ENCODE measurements around the gene PIP5K1C.
"Not testable (repeated sequence)": the region's sequence is repeated elsewhere in the genome, so short reads cannot be mapped to it uniquely, and the experiment has no call there.

Gene PIP5K1C

DNA sequence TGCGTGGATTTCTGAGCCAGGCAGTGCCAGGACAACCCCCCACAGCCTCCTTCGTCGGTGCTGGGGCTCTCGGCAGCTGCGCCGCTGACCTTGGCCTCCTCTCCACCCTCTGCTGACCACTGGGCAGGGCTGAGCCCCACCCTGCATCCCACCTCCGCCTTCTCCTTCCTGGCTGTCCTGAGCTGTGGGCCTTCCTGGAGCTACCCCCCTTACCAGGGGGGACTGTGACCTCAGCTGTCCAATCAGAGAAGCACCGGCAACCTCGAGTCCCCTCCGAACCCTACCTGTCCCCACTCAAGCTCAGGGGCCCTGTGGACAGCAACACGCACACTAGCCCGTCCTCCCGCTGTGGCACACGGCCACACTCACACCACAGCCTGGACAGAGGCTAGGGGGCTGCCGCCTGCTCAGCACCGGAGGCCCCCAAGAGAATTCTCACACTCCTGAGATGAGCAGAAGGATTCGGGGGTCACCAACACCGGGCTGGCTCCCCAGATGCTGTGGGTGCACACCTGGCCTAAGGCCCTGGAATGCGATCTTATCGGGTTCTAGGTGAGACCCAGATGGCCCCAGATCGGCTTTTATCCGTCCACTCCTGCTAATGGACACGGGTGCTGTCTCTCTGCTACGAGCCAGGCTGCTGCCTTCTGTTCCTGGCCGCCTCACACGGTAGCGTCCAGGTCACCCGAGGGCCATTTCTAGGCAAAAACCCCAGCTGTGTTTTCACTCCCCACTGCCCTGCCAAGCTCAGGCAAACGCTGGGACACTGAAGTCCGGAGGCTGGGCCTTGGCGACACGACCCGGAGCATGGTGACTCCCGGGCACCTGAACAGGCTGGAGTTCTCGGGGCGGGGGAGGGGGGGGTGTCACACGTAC is 41.2 kb downstream of the PIP5K1C start:
- DNase-seq: no peak

DNA sequence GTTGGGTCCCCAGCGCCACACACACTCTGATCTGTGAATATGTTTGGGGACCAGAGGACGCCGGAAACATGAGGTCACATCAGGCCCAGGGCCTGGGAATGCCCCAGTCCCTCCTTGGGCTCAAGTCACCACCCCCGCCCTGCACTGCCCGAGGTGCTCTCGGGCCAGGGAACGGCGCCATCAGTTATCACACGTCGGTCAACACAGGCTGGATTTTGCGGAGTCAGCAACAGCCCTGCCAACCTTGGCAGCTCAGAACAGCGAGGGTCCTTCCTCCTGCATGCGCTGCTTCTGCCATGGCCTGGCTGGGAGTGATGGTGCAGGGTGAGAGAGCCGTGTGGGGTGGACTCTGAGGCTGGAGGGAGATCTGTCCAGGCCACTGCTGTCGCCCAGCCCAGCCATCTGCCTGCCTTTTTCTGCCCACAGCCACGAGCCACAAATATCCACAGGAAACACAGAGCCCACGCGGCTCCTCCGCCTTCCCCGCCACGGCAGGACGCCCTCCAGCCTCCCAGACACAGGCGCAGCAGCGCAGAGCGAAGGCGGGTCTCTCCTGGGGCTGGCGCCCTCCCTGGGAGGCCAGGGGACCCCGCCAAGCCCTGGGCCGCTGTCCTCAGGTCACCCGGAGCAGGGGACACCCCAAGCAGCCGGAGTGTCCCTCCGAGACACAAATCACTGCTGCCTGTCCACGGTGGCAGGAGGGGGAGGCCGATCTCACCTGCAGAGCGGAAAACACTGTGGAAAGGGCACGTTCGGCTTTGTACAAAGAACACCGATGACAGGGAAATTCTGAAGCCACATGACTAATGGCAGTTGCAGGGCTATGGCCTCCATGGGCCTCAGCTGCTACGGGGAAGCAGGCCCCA is 42.0 kb downstream of the PIP5K1C start:
- DNase-seq: no peak

DNA sequence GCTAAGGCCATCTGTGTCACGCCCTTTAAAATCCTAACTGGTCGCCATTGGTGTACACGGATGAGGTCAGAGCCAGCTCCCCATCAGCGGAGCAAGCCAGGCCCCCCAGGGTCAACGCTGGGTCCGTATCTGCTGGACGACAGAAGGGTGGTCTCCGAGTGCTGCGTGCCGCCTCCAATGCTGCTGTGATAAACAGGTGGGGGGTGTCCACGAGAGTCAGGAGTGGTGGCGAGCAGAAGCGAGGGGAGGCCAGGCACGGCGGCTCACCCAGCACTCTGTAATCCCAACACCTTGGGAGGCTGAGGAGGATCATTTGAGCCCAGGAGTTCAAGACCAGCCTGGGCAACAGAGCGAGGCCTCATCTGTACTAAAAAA is 42.9 kb downstream of the PIP5K1C start:
- DNase-seq: no peak

DNA sequence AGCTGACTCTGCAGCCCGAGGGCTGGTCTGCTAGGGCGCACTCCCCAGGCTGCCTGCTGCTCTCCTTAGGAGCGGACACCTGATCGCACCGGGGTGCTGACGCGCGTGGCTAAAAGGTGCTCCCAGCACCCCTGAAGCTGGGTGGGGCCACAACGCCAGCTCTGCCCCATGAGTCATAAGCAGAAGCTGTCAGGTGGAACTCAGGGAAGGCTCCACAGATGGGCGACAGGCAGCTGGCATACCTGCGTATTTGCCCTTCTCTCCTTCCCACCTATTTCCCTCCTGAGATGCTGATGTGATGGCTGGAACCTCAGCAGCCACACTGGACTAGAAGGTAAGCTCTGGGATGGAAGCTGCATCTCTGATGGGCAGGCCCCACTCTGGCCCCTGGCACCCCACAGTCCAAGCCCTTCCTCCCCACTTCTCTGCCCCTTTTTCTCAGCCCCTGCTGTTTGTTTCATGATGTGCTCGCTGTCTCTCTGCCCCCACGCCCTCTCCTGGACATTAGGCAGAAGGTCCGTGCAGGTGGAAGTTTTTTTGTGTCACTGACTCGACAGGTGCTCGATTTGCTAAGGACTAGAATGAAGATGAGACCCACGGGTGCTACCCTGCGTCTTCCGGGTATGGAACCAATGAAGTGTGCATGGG is 43.4 kb downstream of the PIP5K1C start:
- DNase-seq: no peak

DNA sequence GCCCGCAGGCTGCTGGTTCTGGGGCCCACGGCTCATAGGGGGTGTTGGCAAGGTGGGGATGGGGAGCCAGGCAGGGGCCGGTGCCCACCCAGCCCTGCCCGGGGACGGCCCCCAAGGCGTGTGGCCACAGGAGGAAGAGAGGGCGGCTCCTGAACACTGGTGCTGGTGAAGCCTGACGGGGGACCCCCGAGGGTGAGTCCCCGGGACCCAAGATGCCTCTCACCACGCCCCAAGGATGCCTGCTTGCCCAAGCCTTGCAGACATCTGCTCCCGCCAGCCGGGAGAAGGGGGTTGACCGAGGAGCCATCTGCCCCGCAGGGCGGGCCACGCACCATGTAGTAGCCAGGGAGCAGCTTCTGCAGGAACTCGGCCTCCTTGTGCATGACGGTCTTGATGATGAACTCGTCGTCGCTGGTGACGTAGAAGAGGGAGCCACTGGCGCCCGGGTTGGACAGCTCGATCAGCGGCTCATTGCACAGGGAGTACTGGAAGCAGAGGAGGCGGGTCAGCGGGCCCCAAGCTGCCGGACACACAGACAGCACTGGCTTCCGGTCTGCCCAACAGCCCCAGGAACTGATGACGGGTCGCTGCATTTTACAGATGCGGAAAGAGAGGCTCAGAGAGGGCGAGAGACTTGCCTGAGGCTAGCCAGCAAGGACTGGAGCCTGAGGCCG is 44.1 kb downstream of the PIP5K1C start:
- no peak for DNase-seq

DNA sequence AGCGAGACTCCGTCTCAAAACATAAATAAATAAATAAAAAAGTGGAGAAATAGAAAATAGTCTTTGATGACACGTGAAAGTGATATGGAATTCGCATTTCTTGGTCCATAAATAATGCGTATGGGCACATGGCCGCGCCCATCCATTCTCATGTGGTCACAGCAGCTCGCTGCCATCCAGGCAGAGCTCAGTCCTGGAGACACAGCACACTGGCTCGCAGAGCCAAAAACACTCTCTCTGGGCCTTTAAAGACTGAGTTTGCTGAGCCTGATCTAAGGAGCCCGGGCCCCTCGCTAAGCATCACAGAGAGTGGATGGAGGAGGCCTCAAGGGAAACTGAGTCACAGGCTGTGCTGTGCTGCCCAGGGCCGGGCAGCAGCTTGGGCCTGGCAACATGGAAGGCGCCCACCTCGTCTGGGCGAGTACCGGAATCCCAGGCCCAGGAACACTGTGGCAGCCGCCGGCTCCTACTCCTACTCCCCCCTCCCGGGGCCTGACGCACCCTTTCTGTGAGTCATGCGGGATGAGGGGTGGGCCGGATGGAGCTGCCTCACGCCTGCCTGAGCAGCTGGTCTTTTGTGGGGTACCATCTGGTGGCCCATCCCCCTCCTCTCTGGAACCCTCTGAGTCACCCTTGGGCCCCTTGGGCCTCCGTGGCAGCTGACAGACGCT is 44.7 kb downstream of the PIP5K1C start:
- DNase-seq: no peak

DNA sequence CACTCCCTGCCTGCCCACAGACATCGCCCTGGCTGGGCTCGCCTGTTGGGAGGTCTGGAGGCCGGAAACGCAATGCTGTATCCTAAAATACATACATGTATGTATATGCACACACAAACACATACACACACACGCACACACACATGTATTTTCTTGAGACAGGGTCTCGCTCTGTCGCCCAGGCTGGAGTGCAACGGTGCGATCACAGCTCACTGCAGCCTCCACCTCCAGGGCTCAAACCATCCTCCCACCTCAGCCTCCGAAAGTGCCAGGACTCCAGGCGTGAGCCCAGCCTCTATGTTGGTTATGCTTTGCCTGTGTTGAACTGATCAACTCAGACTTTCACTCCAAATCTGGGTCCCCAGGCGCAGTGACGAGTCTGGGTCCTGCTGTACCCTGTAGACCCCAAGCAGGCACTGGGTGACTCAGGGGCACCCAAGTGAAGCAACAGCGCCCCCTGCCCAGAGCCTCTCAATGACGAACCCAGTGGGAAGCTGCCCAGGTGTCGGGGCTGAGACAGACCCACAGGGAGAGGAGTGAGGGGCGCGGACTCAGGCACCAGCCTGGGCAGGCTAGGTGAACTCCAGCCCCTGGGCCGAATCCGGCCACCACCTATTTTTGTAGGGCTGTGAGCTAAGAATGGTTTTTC is 46.3 kb downstream of the PIP5K1C start:
- DNase-seq: no peak

DNA sequence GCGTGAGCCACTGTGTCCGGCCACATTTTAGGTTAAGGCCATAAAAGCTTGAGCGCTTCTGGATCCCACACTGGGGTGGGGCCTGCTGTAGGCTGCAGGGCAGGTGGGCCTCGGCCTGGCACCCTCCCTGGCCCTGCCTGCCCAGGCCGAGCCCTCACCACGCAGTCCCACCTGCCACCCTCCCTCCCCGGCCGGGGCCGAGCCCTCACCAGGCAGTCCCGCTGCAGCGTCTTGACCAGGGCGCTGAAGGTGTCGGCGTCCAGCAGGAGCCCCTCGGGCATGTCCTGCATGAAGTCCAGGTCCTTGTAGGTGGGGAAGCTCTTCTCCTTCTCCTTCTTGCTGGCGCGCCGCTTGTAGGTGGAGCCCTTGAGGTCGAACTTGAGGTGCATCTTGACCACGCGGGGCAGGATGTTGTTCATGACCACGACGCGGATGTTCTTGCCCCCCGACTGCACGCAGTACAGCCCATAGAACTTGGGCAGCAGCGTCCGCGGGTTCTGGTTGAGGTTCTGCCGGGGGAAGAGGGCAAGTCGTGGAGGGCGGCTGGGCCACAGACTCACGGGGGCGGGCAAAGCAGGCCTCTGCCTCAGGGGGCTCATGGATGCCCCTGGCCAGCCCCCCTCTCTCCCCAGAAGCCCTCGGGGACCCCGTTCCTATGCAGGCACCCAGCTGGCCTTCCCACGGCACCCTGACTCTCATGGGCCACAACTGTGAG is 47.0 kb downstream of the PIP5K1C start:
- DNase-seq: no peak

DNA sequence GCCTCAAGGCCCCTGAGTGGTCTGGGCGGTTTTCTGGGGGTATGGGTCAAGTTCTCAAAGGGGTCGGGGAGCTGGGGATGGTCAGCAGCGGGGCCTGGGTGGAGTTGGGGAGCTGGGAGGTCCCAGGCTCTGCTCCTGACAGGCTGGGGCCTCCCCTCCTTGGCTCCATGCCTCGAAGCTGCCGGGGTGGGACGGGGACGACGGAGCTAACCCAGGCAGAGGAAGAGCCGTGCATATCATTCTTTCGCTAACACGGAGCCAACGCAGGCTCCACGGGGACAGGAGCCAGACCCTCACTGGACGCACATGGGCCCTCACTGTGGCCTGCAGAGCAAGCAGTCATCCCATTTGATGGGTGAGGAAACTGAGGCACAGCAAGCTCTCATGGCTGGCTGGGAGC is 47.8 kb downstream of the PIP5K1C start:
- no peak for DNase-seq

DNA sequence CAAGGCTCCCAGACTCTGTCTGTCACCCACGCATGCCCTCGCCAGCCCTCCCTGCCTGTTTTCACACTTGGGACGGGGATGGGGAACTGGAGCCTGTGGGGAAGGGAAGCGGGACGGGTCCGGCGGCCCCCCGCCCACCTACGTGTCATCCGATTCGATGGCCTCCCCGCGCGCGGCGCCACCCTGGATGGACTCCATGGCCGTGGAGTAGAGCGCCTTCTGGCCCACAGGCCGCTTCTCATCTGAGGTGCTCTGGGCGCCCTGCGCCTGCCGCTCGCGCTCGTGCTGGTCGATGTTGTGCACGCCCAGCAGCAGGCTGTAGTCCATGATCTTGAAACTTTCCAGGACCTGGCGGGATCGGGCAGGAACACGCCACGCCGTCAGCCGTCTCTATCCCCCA is 48.6 kb downstream of the PIP5K1C start:
- no peak for DNase-seq

DNA sequence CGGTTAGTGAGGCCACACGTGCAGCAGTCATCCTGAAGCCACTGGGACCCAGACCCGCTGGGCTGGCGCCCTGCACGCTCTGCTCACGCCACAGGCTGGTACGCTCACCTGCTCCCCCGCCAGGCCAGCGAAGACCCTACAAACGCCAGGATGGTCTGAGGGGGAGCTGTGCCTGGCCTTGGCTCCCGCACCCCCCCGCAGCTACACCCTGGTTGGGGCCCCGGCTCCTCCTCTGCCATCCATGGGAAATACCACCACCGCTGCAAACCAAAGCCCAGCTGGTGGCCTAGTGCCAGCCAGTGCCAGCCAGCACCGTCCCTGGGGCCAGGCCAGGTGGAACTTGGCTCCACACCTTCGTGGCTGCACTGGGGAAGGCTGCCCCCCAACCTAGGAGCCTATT is 50.4 kb downstream of the PIP5K1C start:
- DNase-seq: no peak

DNA sequence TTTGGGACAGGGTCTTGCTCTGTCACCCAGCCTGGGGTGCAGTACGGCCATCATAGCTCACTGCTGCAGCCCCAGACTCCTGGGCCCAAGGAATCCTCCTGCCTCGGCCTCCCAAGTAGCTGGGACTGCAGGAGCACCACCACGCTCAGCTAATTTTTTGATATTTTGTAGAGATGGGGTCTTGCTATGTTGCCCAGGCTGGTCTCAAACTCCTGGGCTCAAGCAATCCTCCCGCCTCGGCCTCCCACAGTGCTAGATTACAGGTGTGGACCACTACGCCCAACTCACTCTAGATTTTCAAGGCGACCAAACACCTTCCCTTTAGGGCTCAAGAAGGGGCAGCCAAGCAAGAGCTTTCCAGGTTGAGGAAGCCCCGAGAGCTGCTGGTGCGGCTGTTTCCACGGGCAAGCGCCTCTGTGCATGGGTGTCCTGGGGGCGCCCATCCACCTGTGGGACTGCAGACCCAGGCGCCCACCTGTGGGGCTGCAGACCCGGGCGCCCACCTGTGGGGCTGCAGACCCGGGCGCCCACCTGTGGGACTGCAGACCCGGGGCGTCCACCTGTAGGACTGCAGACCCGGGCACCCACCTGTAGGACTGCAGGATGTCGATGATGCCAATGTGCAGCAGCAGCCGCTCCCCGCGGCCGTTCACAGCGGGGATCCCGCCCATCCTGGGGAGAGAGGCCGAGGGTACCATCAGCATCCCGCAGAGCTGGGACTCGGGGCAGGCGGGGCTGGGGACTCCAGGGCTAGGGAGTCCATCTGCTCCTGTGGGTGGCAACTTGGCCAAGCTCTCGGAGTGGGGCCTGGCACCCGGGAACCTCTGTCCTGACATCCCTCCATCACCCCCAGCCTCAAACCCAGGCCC is 52.0 kb downstream of the PIP5K1C start:
- DNase-seq: no peak

DNA sequence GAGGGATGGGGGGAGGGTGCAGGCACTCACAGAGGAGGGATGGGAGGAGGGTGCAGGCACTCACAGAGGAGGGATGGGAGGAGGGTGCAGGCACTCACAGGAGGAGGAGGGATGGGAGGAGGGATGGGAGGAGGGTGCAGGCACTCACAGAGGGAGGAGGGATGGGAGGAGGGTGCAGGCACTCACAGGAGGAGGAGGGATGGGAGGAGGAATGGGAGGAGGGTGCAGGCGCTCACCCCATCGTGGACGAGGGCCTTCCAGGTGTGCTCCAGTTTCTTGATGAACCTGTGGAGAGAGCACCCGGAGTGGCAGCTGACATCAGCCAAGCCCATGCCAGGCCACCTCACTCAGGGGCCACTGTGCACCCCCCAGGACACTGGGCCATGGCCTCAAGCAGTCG is 53.2 kb downstream of the PIP5K1C start:
- DNase-seq: not testable (repeated sequence)

DNA sequence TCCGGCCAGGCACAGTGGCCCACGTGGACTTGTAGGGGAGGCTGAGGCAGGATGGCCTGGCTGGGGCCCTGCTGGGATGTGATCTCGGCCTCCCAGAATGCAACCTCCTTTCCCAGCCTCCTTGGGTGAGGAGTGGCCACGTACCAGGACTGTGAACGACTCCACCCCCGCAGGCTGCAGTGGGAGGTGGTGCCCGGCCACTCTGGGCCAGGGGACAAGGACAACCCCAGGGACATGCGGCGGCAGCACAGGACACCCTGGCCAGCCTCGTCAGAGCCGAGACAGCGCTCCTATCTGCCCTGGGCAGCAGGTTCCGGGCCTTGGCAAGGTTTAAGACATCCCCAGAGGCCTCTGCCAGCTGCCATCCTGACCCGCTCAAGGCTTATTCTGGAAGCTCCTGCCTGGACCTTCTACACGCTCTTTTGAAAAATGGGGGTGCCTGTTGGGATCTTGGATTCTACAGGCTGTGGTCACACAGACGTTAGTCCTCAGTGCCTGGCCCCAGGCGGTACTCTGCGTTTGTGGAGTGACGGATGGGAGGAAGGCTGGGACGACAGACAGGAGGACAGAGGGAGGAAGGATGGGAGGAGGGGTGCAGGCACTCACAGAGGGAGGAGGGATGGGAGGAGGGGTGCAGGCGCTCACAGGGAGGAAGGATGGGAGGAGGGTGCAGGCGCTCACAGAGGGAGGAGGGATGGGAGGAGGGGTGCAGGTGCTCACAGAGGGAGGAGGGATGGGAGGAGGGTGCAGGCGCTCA is 53.8 kb downstream of the PIP5K1C start:
- DNase-seq: no peak

DNA sequence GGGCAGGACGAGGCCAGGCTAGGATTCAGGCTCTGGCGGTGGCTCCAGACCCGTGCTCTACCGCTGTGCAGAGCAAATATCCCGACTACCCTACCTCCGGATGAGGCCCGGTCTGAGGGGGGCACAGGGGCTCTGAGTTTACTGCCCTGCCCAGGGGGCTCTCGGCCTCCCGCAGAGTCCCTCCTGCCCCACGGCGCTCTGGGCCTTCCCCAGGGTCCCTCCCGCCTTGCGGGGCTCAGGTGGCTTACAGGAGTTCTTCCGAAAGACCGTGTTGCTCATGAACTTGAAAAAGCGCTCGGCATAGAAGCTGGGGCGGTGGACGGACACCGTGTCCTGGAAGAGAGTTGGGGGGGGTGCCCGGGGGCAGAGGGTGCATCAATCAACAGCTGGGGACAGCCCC is 54.5 kb downstream of the PIP5K1C start:
- no peak for DNase-seq

DNA sequence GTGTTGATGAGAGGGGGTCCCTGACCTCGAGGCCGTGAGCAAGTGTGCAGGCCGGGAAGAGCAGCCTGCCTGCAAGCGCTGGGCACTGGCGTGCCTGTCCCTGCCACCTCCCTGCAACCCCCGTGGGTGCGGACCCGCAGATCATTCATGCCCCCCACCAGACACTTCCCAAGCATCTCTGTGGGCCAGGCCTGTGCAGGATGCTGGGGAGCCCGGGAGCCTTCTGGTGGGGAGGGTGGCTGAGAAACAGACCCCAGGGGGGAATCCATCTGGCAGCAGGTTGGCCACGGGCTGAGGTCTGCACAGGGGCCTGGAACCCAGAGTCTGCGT is 55.2 kb downstream of the PIP5K1C start:
- DNase-seq: no peak

DNA sequence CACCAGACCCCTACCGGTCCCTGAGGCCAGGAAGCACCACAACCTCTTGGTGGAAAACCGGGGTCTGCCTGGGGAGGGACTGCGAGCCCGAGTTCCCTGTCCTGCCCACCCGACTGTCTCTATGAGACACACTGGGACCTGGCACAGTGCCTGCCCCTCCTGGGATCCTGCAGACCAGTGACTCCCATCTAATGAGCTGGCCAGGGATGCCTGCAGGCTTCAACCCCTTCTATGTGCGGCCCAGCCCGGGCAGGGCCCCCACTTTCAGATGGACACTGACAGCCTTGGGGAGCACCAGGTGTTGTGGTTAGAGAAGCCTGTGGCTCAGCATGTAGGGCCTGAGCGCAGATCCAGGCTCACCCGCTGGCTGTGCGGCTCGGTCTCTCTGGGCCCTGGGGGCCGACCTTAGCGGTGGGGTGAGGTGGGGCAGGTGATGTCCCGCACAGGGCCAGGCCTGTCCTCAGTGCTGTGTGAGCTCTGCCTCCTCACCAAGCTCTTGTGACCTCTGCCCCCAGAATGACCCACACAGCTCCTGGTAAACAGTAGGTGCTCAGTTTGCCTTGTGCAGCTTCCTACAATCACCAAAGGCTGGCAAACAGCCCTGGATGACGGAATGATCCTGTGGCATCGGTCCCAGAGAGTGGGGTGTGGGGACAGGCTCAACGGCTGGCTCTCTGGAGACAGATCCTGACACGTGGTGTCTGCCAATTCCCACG is 55.8 kb downstream of the PIP5K1C start:
- DNase-seq: no peak

DNA sequence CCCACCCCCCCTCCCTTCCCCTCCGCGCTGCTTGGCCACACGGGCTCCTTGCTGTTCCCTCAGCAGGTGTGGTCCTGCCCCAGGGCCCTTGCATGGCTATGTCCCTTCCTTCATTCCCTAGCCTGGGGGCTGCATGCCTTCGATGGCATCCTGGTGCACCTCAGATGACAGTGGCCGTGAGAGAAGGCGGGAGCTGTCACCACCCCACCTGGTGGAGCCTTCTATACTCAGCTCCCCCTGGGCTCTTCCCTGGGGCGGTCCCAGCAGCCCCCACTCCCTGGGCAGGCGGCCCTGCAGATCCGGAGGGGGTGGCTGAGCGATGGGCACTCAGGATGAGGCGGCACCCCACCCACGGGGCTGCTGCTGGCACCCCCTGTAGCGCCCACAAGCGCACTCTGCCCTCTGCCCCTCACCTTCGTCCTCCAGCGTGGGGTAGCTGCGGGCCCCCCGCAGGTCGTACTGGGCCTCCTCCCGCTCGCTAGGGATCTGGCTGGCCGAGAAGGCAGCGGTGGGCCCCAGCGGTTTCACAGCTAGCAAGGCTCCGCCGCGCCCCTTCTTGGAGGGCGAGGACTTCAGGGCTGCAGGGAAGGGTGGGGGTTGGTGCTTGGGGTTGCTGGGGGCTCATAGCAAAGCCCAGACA is 56.5 kb downstream of the PIP5K1C start:
- DNase-seq: no peak
